Activated CD4-positive, alpha-beta memory T cell treated with anti-CD3 and anti-CD28 coated beads for 36 hours (primary cell): Measurements from ENCODE around the gene SLC7A5. TPM values are rescaled to one million over a fixed set of nuclear protein-coding genes. Genes with fewer than 3 reads are reported as not detected.

Source experiments
- CTCF ChIA-PET: fragments of 350-600 bp; sonication (Branson Sonifier 250); formaldehyde crosslinking; loops from one replicate; lab custom pipeline; 2021; ENCODE audit warnings: antibody characterized with exemption, inconsistent platforms; lab: Charles Lee
- POLR2A ChIA-PET: fragments of 350-600 bp; sonication (Branson Sonifier 250); formaldehyde crosslinking; loops from one replicate; lab custom pipeline; 2021; ENCODE audit warnings: antibody characterized with exemption; lab: Charles Lee
- DNase-seq: peaks from one replicate; pipeline ENCODE4 v3.0.0-alpha.2; 2020
- H3K27ac Mint-ChIP-seq: one replicate; pipeline ENCODE4 v1.8.0; 2021; ENCODE audit warnings: mixed read lengths
- H3K27me3 Mint-ChIP-seq: one replicate; pipeline ENCODE4 v1.8.0; 2021; ENCODE audit warnings: mixed read lengths
- H3K36me3 Mint-ChIP-seq: one replicate; pipeline ENCODE4 v1.8.0; 2021; ENCODE audit warnings: mixed read lengths
- H3K4me1 Mint-ChIP-seq: one replicate; pipeline ENCODE4 v1.8.0; 2021; ENCODE audit warnings: low read depth, mixed read lengths
- H3K4me3 Mint-ChIP-seq: one replicate; pipeline ENCODE4 v1.8.0; 2021; ENCODE audit warnings: mild to moderate bottlenecking, mixed read lengths
- H3K9me3 Mint-ChIP-seq: one replicate; pipeline ENCODE4 v1.8.0; 2021; ENCODE audit warnings: mixed read lengths
- intact Hi-C: fragments of 100-400 bp; cut with micrococcal nuclease; formaldehyde crosslinking; loops from one replicate; pipeline ENCODE4 v1.15.1; 2023
- total RNA-seq, 2 experiments: library from RNA; stranded (reverse); gene quantifications; one replicate each; pipeline ENCODE4 v1.2.3, GENCODE V29; 2021

SLC7A5 gene
- total RNA-seq, 2 experiments from 2014 or later, result 262 TPM

DNA sequence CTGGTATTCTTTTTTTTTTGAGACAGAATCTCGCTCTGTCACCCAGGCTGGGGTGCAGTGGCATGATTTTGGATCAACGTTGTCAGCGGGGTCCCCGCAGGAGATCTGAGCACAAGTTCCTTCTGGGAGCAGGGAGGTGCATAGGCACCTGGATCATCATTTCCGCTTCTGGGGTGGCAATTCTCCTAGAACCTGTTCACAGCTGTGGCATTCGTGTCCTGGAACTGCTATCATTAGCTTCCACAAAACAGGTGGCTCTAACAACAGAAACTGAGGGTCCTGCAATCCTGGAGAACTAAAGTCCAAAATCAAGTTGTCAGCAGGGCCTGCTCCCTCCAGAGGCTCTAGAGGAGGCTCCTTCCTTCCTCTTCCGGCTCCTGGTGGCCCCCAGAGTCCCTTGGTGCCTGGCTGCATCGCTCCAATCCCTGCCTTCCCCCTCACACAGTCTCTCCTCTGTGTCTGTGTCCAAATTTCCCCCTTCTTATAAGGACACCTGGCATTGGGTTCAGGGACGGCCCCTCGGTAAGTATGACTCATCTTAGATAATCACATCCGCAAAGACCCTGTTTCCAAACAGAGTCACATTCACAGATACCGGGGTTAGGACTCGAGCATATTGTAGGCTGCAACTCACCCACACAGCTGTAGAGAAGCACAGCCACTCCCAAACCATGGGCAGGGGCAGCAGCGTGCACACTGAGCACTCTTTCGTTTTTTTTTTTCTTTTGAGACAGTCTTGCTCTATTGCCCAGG lies 60.0 kb downstream of the SLC7A5 start:
- no peaks in the 10 kb centered on the region for H3K9me3 Mint-ChIP-seq
- no peak overlapping the region for H3K27ac Mint-ChIP-seq
- peaks cover 2% of the 10 kb centered on the region for H3K36me3 Mint-ChIP-seq
- DNase-seq, result peak; percentile 28
- no peaks in the 10 kb centered on the region for H3K27me3 Mint-ChIP-seq
- H3K4me1 Mint-ChIP-seq, result peaks cover 23% of the 10 kb centered on the region
- POLR2A ChIA-PET, result no interaction called here
- CTCF ChIA-PET, result interaction anchor here (0.9 to 3.8 kb wide), 2 partner anchors 30 kb away, joined by 3 to 20 read pairs; no protein-coding TSS in a partner anchor
- intact Hi-C loops, result no loop called here
- H3K4me3 Mint-ChIP-seq, result no peak overlapping the region

DNA sequence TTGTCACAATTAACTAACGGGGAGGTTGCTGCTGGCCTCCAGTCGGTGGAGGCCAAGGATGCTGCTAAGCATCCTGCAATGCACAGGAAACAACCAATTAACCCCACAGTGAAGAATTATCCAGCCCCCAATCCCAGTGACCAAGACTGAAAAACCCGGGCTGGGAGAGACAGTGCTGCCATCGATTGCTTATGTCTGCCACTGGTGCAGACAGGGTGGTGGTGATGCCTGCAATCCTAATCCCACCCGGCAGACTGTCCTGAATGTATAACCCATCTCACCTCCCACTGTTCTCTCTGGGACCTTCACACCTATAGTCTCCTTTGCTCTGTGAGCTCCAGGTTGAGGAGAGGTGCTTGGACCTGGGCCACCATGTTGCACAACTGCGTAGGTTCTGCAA lies 61.2 kb downstream of the SLC7A5 start:
- Mint-ChIP-seq H3K36me3 (peaks cover 2% of the 10 kb centered on the region), H3K27me3 (no peaks in the 10 kb centered on the region), H3K4me1 (peaks cover 23% of the 10 kb centered on the region), H3K9me3 (no peaks in the 10 kb centered on the region), H3K27ac (no peak overlapping the region), H3K4me3 (no peak overlapping the region)
- DNase-seq, result no peak
- intact Hi-C loops, result no loop called here
- ChIA-PET CTCF (interaction anchor here (2.7 to 3.8 kb wide), 2 partner anchors 27 to 29 kb away, joined by 10 to 20 read pairs; no protein-coding TSS in a partner anchor), POLR2A (interaction anchor here (1.5 kb wide), 1 partner anchor 58 kb away, joined by 4 read pairs; no protein-coding TSS in a partner anchor)

DNA sequence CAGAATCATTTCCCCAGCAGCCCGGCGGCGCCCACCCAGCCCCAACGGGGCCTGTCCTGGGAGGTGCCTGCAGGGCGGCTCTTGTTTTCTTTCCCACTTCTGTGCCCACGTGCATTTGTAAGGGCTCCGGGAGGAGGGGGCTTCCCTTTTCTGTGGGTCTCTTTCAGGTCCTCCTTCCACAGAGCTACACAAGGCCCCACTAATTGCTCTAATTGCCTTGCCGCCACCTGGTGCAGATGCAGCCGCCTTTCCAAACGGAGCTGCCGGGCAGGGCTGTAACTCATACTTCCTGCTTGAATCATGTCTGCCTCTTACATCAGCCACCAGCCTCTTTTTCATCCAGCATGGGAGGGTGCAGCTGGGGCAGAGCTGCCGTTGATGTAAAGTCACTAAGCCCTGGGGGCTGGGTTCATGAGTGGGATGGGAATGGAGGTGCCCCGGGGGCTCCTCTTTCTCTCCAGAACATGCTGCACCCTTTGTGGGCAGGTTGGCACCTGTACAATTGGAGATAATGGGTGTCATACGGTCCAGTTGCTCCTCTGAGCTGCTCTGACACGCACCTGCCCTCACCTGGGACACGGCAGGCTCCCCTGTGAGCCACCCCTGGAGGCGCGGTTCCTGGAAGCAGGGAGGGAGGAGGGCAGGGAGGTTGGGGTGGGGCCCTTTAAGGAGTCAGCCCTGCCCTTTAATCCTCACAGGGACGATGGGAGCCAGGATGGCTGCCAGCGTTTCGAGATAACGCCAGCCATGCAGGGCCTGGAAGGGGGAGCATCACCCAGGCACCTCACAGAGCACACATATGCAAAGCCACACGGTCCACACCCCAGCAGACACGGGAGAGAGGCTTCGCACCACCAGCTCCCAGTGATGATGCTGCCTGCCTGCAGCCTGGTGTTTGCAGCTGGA lies 62.4 kb downstream of the SLC7A5 start:
- intact Hi-C loops, result loop anchor here (1.0 kb wide), 1 partner anchor 28 kb away; no protein-coding TSS in a partner anchor
- Mint-ChIP-seq H3K9me3 (no peaks in the 10 kb centered on the region), H3K27ac (peak overlapping the region; percentile 81), H3K4me3 (peak overlapping the region; percentile 79), H3K36me3 (peaks cover 2% of the 10 kb centered on the region), H3K4me1 (peaks cover 23% of the 10 kb centered on the region), H3K27me3 (no peaks in the 10 kb centered on the region)
- CTCF ChIA-PET, result interaction anchor here (0.8 to 3.8 kb wide), 4 partner anchors 15 to 43 kb away, joined by 3 to 20 read pairs (median 8); no protein-coding TSS in a partner anchor
- POLR2A ChIA-PET, result interaction anchor here (1.1 to 2.0 kb wide), 4 partner anchors 27 to 61 kb away, joined by 3 to 22 read pairs (median 4); no protein-coding TSS in a partner anchor
- DNase-seq, result peak; percentile 76

DNA sequence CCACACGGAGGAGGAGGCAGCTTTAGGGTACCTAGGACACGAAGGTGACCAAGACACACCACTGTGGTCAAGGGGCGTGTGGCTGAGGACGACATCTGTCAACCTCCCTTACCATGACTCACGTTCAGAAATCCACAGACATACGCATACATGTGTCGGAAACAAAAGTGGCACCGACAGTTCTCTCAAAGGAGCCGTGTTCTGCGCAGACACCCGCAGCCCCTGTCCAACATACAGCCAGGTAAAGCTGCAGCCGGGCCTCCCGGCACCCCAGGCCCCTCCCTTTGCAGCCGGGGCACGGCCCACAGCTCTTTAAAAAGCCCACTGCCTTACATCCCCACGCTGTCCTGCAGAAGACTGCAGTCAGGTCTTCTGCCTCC lies 63.1 kb downstream of the SLC7A5 start:
- ChIA-PET POLR2A (interaction anchor here (1.2 to 2.0 kb wide), 3 partner anchors 12 to 62 kb away, joined by 3 to 22 read pairs (median 3); no protein-coding TSS in a partner anchor), CTCF (interaction anchor here (1.4 to 3.8 kb wide), 3 partner anchors 25 to 44 kb away, joined by 6 to 20 read pairs (median 10); no protein-coding TSS in a partner anchor)
- Mint-ChIP-seq H3K27me3 (no peaks in the 10 kb centered on the region), H3K9me3 (no peaks in the 10 kb centered on the region), H3K27ac (peak overlapping the region; percentile 81), H3K36me3 (peaks cover 2% of the 10 kb centered on the region), H3K4me1 (peaks cover 23% of the 10 kb centered on the region), H3K4me3 (peak overlapping the region; percentile 79)
- peak; percentile 66 for DNase-seq
- intact Hi-C loops, result loop anchor here (1.0 kb wide), 1 partner anchor 27 kb away; no protein-coding TSS in a partner anchor

DNA sequence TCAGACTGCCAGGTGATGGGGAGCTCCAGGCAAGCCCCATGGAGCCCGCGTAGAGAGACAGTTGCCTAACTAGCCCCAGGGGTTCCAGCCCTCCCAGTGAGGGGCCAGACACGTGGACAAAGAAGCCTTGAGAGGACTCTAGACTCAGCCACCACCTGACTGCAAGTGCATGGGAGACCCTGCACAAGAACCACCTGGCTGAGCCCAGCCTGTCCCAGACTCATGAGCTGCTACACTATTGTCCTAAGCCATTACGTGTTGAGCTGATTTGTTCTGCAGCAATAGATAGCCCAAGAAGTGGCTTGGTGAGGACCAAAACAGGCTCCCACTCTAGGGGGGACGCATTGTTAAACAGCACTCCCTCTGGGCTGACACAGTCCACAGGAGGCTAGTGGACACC lies 65.9 kb downstream of the SLC7A5 start:
- DNase-seq, result no peak
- intact Hi-C loops, result no loop called here
- H3K4me3 Mint-ChIP-seq, result no peak overlapping the region
- POLR2A ChIA-PET, result no interaction called here
- H3K27ac Mint-ChIP-seq, result no peak overlapping the region
- H3K36me3 Mint-ChIP-seq, result peaks cover 2% of the 10 kb centered on the region
- CTCF ChIA-PET, result interaction anchor here (0.7 kb wide), 1 partner anchor 35 kb away, joined by 3 read pairs; no protein-coding TSS in a partner anchor
- H3K9me3 Mint-ChIP-seq, result no peaks in the 10 kb centered on the region
- H3K4me1 Mint-ChIP-seq, result peaks cover 16% of the 10 kb centered on the region
- no peaks in the 10 kb centered on the region for H3K27me3 Mint-ChIP-seq

DNA sequence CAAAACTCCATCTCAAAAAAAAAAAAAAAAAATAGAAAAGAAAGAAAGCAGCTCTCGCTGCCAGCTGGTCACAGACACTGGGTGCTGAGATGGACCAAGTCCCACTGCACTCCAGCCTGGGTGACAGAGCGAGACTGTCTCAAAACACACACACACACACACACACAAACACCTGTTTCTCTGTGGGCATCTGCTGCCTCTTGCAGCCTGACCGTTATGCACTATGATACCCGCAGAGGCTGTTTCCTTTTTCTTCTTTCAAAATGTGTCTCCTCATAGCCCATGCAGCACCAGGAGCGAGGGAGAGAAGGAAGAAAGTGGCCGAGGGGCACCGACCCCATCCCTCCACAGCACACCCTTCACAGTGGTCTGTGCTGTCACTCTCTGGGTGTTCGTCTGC lies 66.6 kb downstream of the SLC7A5 start:
- no peak overlapping the region for H3K4me3 Mint-ChIP-seq
- H3K27ac Mint-ChIP-seq, result no peak overlapping the region

DNA sequence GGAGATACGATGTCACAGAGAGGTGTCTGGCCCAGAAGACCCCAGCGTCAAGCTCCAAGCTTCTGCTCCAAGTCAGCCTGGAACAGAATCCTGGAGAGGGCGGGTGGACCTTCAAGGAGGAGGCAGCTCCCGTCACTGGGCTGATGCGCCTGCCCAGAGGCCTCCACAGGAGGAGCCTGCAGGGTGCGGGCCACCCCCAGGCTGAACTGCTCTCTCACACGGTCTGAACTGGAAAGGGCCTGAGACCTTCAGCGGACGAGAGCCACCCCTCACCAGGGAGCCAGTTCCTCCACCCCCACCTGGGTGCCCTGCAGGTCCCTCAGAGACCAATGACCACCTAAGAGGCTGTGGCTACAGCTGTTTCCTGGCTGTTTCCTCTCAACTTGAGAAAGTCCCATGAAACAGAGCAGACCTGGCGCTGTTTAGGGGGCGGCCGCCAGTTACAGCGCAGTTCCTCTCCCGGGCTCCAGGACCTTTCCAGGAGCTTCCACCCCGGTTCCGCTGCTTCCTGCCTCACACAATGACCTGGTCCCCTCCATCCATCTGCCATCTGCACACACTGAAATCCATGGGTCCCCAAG lies 67.5 kb downstream of the SLC7A5 start:
- CTCF ChIA-PET, result interaction anchor here (1.5 kb wide), 1 partner anchor 23 kb away, joined by 3 read pairs; no protein-coding TSS in a partner anchor
- intact Hi-C loops, result no loop called here
- H3K27ac Mint-ChIP-seq, result no peak overlapping the region
- peaks cover 2% of the 10 kb centered on the region for H3K36me3 Mint-ChIP-seq
- POLR2A ChIA-PET, result no interaction called here
- H3K4me1 Mint-ChIP-seq, result peaks cover 9% of the 10 kb centered on the region
- H3K4me3 Mint-ChIP-seq, result no peak overlapping the region
- DNase-seq, result no peak
- no peaks in the 10 kb centered on the region for H3K9me3 Mint-ChIP-seq
- H3K27me3 Mint-ChIP-seq, result no peaks in the 10 kb centered on the region

More for the DNA sequence above, 66.6 kb downstream of the SLC7A5 start:
- Mint-ChIP-seq H3K36me3 (peaks cover 2% of the 10 kb centered on the region), H3K9me3 (no peaks in the 10 kb centered on the region), H3K27me3 (no peaks in the 10 kb centered on the region), H3K4me1 (peaks cover 16% of the 10 kb centered on the region)
- intact Hi-C loops, result no loop called here
- CTCF ChIA-PET, result no interaction called here
- POLR2A ChIA-PET, result no interaction called here
- no peak for DNase-seq

DNA sequence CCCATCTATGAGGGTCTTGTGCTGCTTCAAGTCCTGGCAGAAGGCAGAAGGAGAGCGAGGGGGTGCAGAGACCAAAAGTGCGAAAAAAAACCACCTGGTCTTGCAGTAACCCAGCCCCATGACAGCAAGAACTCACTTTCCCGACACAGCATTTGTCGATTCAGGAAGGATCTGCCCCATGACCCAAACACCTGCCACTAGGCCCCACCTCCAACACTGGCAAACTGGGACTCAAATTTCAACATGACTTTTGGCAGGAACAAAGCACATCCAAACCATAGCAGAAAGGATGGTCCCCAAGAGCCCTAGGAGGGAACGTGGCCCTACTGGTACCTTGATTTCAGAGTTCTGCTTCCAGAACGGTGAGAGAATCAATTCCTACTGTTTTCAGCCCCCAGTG lies 68.8 kb downstream of the SLC7A5 start:
- intact Hi-C loops, result no loop called here
- ChIA-PET POLR2A (no interaction called here), CTCF (no interaction called here)
- Mint-ChIP-seq H3K27me3 (no peaks in the 10 kb centered on the region), H3K27ac (no peak overlapping the region), H3K4me3 (no peak overlapping the region), H3K4me1 (no peaks in the 10 kb centered on the region), H3K36me3 (no peaks in the 10 kb centered on the region), H3K9me3 (no peaks in the 10 kb centered on the region)
- no peak for DNase-seq

DNA sequence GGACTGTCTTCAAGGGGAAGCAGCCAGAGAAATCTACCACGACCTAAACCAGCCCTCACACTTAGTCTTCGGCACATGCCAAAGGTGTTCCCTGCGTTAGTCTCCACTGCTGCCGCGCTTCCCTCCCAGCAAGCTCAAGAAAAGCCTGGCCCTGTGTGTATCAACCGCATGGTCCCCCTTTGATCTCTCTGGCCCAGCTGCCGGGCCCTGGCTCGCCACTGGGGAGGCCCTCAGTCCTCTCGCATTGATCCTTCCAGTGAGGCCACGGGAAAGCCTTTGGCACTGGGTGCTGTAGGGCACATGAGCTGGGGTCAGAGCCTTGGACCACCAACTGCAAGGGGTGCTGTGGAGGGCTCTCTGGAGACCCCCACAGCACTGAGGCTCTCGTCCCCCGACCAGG lies 74.0 kb downstream of the SLC7A5 start:
- Mint-ChIP-seq H3K4me1 (no peaks in the 10 kb centered on the region), H3K27me3 (no peaks in the 10 kb centered on the region), H3K27ac (no peak overlapping the region), H3K4me3 (no peak overlapping the region), H3K9me3 (no peaks in the 10 kb centered on the region), H3K36me3 (no peaks in the 10 kb centered on the region)
- POLR2A ChIA-PET, result no interaction called here
- CTCF ChIA-PET, result interaction anchor here (2.1 to 2.5 kb wide), 2 partner anchors 12 to 16 kb away, joined by 5 to 10 read pairs; no protein-coding TSS in a partner anchor
- DNase-seq, result no peak
- intact Hi-C loops, result no loop called here

DNA sequence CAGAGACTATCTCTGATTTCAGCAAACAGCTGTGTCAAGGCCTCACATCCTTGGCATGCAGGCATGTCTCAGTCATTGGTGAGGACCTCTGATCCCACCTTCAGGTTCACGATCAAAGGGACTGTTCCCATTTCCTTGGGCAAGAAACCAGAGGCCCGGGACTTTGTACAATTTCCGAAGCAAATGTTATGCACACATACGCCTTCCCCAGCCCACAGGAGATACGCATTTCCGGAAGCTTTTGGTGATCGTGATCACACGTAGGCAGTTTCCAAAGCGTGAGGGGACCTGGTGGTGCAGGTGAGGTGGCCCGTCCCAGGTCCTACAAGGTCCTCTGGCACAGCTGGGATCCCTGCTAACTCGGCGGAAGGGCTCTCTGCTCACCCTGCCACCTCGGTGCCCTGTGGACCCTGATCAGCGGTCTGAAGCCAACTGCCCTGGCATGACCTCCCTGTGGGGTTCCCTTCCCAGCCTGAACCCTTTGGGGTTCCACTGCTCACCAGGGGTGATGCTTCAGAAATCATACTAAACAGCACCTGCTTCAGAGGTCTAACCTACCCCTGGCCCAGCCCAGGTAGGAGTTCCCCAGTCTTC lies 74.7 kb downstream of the SLC7A5 start:
- H3K9me3 Mint-ChIP-seq, result no peaks in the 10 kb centered on the region
- no peak overlapping the region for H3K4me3 Mint-ChIP-seq
- no peak for DNase-seq
- ChIA-PET POLR2A (no interaction called here), CTCF (interaction anchor here (1.0 to 2.5 kb wide), 3 partner anchors 12 to 55 kb away, joined by 5 to 10 read pairs (median 5); no protein-coding TSS in a partner anchor)
- no peak overlapping the region for H3K27ac Mint-ChIP-seq
- intact Hi-C loops, result no loop called here
- no peaks in the 10 kb centered on the region for H3K36me3 Mint-ChIP-seq
- H3K27me3 Mint-ChIP-seq, result no peaks in the 10 kb centered on the region
- H3K4me1 Mint-ChIP-seq, result no peaks in the 10 kb centered on the region

DNA sequence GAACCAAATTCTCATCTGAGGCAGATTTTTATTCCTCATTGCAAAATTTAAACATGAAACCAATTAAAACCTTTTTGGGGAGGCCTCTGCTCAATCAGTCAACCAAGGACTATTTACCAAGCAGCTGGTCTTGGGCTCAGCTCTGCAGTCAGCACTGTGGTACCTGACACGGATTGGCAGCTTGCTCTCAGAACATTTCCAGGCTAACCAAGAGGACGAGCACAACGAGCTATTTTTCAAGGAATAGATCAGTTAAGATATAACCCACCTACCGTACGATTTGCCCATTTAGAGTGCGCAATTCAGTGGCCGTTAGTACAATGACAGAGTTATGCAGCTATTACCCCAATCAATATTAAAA lies 77.1 kb downstream of the SLC7A5 start:
- no peaks in the 10 kb centered on the region for H3K9me3 Mint-ChIP-seq
- H3K27me3 Mint-ChIP-seq, result no peaks in the 10 kb centered on the region
- no peaks in the 10 kb centered on the region for H3K4me1 Mint-ChIP-seq
- H3K36me3 Mint-ChIP-seq, result no peaks in the 10 kb centered on the region
- POLR2A ChIA-PET, result no interaction called here
- no peak overlapping the region for H3K27ac Mint-ChIP-seq
- CTCF ChIA-PET, result interaction anchor here (1.6 to 1.8 kb wide), 2 partner anchors 12 to 13 kb away, joined by 6 to 8 read pairs; no protein-coding TSS in a partner anchor
- no peak for DNase-seq
- intact Hi-C loops, result no loop called here
- H3K4me3 Mint-ChIP-seq, result no peak overlapping the region
